Endothelial cell of umbilical vein (primary cell): ENCODE measurements around the gene CD55. TPM values are rescaled to one million over a fixed set of nuclear protein-coding genes. Genes with fewer than 3 reads are reported as not detected.
"Not testable (repeated sequence)": the region's sequence is repeated elsewhere in the genome, so short reads cannot be mapped to it uniquely, and the experiment has no call there.

Experiments used
- BruUV-seq: library from RNA; stranded (reverse); fragments of 400-500 nt; replicated peaks from 2 replicates; lab custom pipeline; 2021; lab: Mats Ljungman, UMichigan
- CTCF ChIA-PET: fragments of 300-600, 350-600 bp; sonication (Branson Sonifier 250); formaldehyde crosslinking; loops from one replicate; lab custom pipeline; 2021; ENCODE audit warnings: antibody characterized with exemption, inconsistent platforms; lab: Charles Lee
- POLR2A ChIA-PET: fragments of 300-600, 350-600 bp; sonication (Branson Sonifier 250); formaldehyde crosslinking; loops from one replicate; lab custom pipeline; 2021; ENCODE audit warnings: antibody characterized with exemption, inconsistent platforms; lab: Charles Lee
- DNase-seq: peaks from one replicate; pipeline ENCODE4 v3.0.0-alpha.2; 2011; ENCODE audit warnings: low read depth, low spot score
- FAIRE-seq: peaks from 2 replicates; lab custom pipeline; 2011; peaks lifted over from hg19 to GRCh38; lab: Jason Lieb, UNC
- H2AFZ ChIP-seq: 2 replicates; pipeline ENCODE4 v1.6.0; 2012; ENCODE audit warnings: low read depth, low read length, control low read depth, inconsistent platforms
- H3K27ac ChIP-seq: 2 replicates; pipeline ENCODE4 v1.5.1; 2011; ENCODE audit warnings: low read depth, mild to moderate bottlenecking, control low read depth, low read length, moderate library complexity; ENCODE audit not compliant: insufficient read depth
- H3K27me3 ChIP-seq, 2 experiments: 2 replicates each; pipeline versions ENCODE4 v1.6.0 to v1.6.1; 2011; ENCODE audit warnings: low read length in 2 of 2, mixed read lengths in 1 of 2; ENCODE audit not compliant: control insufficient read depth in 2 of 2, insufficient read depth in 2 of 2
- H3K36me3 ChIP-seq, 2 experiments: 2 replicates in 1 of 2; 3 replicates in 1 of 2; pipeline ENCODE4 v1.5.1; 2011; ENCODE audit warnings: low read length in 2 of 2, mild to moderate bottlenecking in 1 of 2, moderate library complexity in 1 of 2; ENCODE audit not compliant: control insufficient read depth in 2 of 2, insufficient read depth in 2 of 2; ENCODE audit errors: extremely low read depth in 1 of 2
- H3K4me1 ChIP-seq: 3 replicates; pipeline ENCODE4 v1.5.1; 2011; ENCODE audit warnings: mild to moderate bottlenecking, low read length; ENCODE audit not compliant: control insufficient read depth, insufficient read depth; ENCODE audit errors: extremely low read depth
- H3K4me2 ChIP-seq: 2 replicates; pipeline ENCODE4 v1.6.1; 2011; ENCODE audit warnings: low read length, control low read depth, mixed read lengths; ENCODE audit not compliant: insufficient read depth
- H3K4me3 ChIP-seq, 3 experiments: fragments of 200-600 bp in 1 of 3; sonication (generic), shearing (Covaris generic) in 1 of 3; replicated peaks in 1 of 3; 2 replicates each; pipeline ENCODE4 v1.5.1; 2011 to 2016; ENCODE audit warnings: control low read depth in 3 of 3, low read length in 3 of 3, mild to moderate bottlenecking in 2 of 3, inconsistent platforms in 1 of 3, low read depth in 1 of 3, moderate library complexity in 1 of 3; ENCODE audit not compliant: insufficient read depth in 1 of 3
- H3K79me2 ChIP-seq: 2 replicates; pipeline ENCODE4 v1.6.0; 2012; ENCODE audit warnings: low read length, inconsistent platforms; ENCODE audit not compliant: control insufficient read depth, insufficient read depth
- H3K9ac ChIP-seq: replicated peaks from 2 replicates; pipeline ENCODE3; 2011; ENCODE audit warnings: low read length, control low read depth; ENCODE audit not compliant: insufficient read depth; ENCODE audit errors: extremely low read depth
- H3K9me1 ChIP-seq: replicated peaks from 3 replicates; pipeline ENCODE4 v1.6.0; 2011; ENCODE audit warnings: mild to moderate bottlenecking, low read length; ENCODE audit not compliant: control insufficient read depth, insufficient read depth; ENCODE audit errors: extremely low read depth
- H3K9me3 ChIP-seq: replicated peaks from 2 replicates; pipeline ENCODE4 v1.5.1; 2012; ENCODE audit warnings: low read length, inconsistent platforms; ENCODE audit not compliant: control insufficient read depth, insufficient read depth
- H4K20me1 ChIP-seq: replicated peaks from 2 replicates; pipeline ENCODE3; 2011; ENCODE audit warnings: mild to moderate bottlenecking, low read length; ENCODE audit not compliant: control insufficient read depth, insufficient read depth; ENCODE audit errors: extremely low read depth
- EZH2 ChIP-seq: IDR thresholded peaks from 2 replicates; pipeline ENCODE4 v1.6.1; 2012; ENCODE audit warnings: borderline replicate concordance, low read depth, mild to moderate bottlenecking, moderate library complexity, low read length, inconsistent platforms; ENCODE audit not compliant: severe bottlenecking
- FOS ChIP-seq: IDR thresholded peaks from 2 replicates; pipeline ENCODE4 v1.6.1; 2011; ENCODE audit warnings: mild to moderate bottlenecking, low read length, moderate library complexity, borderline replicate concordance; ENCODE audit not compliant: insufficient read depth
- GATA2 ChIP-seq: IDR thresholded peaks from 2 replicates; pipeline ENCODE4 v1.7.0; 2011; ENCODE audit warnings: low read depth, mild to moderate bottlenecking, moderate library complexity, mixed read lengths, low read length; ENCODE audit not compliant: insufficient read length, insufficient read depth
- JUN ChIP-seq: IDR thresholded peaks from 2 replicates; pipeline ENCODE4 v1.6.1; 2011; ENCODE audit warnings: borderline replicate concordance, low read depth; ENCODE audit not compliant: insufficient read length, insufficient read depth
- POLR2A ChIP-seq: IDR thresholded peaks from 2 replicates; pipeline ENCODE4 v1.6.1; 2012; ENCODE audit warnings: low read depth, mild to moderate bottlenecking, control low read depth, low read length
- POLR2AphosphoS5 ChIP-seq: IDR thresholded peaks from 2 replicates; pipeline ENCODE4 v1.6.1; 2012; ENCODE audit warnings: low read depth, mild to moderate bottlenecking, control low read depth, low read length, moderate library complexity; ENCODE audit not compliant: insufficient read depth
- dilution Hi-C: fragments of 300-500 bp; cut with MboI; formaldehyde crosslinking; loops from one replicate; pipeline ENCODE4 v1.15.0; 2019; ENCODE audit warnings: low sequenced_read_pairs; ENCODE audit not compliant: extremely low pct_ligation_motif_present
- intact Hi-C: fragments of 100-400 bp; cut with micrococcal nuclease; formaldehyde crosslinking; loops from one replicate; pipeline ENCODE4 v1.10.0; 2022
- polyA plus RNA-seq, 4 experiments: library from polyadenylated mRNA; depleted of rRNA in 3 of 4; stranded (reverse) in 3 of 4; unstranded in 1 of 4; fragments of >200 nt; gene quantifications; 2 replicates each; pipeline versions ENCODE4 v1.2.1 to v1.2.3, GENCODE V29; 2011 to 2012; ENCODE audit warnings: missing spikeins in 1 of 4
- total RNA-seq: library from RNA; stranded (reverse); gene quantifications from 2 replicates; pipeline ENCODE4 v1.2.3, GENCODE V29; 2021
- TF ChIP-seq, protein P1 (sequence below), 2 donors: IDR thresholded peaks; 1 replicate in 1 of 2; 2 replicates in 1 of 2; pipeline ENCODE4 v1.5.1; 2011; ENCODE audit warnings: low read length in 2 of 2, mild to moderate bottlenecking in 2 of 2, moderate library complexity in 2 of 2, control low read depth in 1 of 2, inconsistent platforms in 1 of 2, low read depth in 1 of 2; ENCODE audit not compliant: insufficient read depth in 1 of 2; ENCODE audit errors: extremely low read depth in 1 of 2
- TF ChIP-seq, protein P2 (sequence below): IDR thresholded peaks from 2 replicates; pipeline ENCODE4 v1.6.1; 2011; ENCODE audit not compliant: insufficient read depth, insufficient read length

The CD55 gene
- total and polyA plus RNA-seq, 2 donors (not counting 3 experiments of a cell fraction or from before 2014, with no cell fraction given) = 111 to 179 TPM

DNA sequence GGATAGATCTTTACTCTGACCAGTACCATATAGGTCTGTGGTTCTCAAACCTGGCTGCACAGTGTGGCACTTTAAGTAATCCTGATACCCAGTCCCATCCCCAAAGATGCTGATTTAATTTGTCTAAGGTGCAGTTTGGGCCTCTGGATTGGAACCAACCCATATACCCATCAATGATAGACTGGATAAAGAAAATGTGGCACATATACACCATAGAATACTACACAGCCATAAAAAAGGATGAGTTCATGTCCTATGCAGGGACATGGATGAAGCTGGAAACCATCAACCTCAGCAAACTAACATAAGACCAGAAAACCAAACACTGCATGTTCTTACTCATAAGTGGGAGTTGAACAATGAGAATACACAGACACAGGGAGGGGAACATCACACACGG lies 1.4 kb upstream of the CD55 start:
- H4K20me1 ChIP-seq, FAIRE-seq, H3K4me3 ChIP-seq, BruUV-seq, dilution Hi-C loops, H3K9ac ChIP-seq, H3K9me3 ChIP-seq, DNase-seq, H3K36me3 ChIP-seq, H3K27ac ChIP-seq, H3K27me3 ChIP-seq, H2AFZ ChIP-seq, H3K9me1 ChIP-seq, H3K4me2 ChIP-seq: not testable (repeated sequence)
- CTCF ChIA-PET = interaction anchor here (0.9 kb wide), 1 partner anchor 15 kb away, joined by 5 read pairs; no protein-coding TSS in a partner anchor
- POLR2A ChIA-PET = interaction anchor here (2.1 to 2.8 kb wide), 2 partner anchors 15 to 37 kb away, joined by 8 to 13 read pairs; no protein-coding TSS in a partner anchor
- Histone ChIP-seq H3K4me1 (peaks cover 17% of the 10 kb centered on the region), H3K79me2 (peaks cover 24% of the 10 kb centered on the region)
- intact Hi-C loops = loop anchor here (2.0 kb wide), 1 partner anchor 269 kb away; the partner anchor contains the start of gene YOD1

DNA sequence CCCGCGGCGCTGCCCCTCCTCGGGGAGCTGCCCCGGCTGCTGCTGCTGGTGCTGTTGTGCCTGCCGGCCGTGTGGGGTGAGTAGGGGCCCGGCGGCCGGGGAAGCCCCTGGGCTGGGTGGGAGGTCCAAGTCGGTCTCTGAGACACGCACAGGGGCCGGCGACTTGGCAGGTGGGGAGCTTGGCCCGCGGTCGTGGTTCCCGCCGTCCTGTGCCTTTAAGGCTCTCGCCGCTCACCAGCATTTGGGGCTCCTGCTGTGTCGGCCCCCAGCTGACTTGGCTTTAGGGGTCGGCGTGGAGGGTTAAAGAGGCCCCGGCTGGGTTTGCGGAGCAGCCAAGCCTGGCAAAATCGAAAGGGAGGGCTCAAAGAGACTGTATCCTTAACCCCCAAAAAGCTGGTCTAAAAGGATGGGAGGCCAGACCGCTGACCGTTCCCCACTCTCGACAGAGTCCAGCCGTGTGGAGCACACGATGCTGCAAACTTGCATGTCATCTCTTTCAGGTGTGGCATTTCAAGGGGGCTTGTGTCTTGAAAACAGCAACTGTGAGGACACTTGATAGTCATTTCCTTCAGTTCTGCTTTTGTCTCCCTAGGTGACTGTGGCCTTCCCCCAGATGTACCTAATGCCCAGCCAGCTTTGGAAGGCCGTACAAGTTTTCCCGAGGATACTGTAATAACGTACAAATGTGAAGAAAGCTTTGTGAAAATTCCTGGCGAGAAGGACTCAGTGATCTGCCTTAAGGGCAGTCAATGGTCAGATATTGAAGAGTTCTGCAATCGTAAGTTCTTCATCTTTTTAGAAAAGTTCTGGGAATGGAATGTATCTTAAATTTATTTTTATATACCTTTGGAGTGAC lies 540 bp downstream of the CD55 start:
- Histone ChIP-seq H2AFZ (peak overlapping the region; percentile 52), H3K36me3 (peaks cover 0 to 9% of the 10 kb centered on the region in 2 experiments), H3K4me1 (peaks cover 17% of the 10 kb centered on the region), H3K27me3 (no peaks in the 10 kb centered on the region), H3K4me3 (peak overlapping the region; percentile 74 to 94 (median 87)), H3K9me1 (no peaks in the 10 kb centered on the region), H3K4me2 (peak overlapping the region; percentile 81), H4K20me1 (no peaks in the 10 kb centered on the region), H3K79me2 (peaks cover 24% of the 10 kb centered on the region), H3K9me3 (no peaks in the 10 kb centered on the region), H3K9ac (peak overlapping the region; percentile 97), H3K27ac (peak overlapping the region; percentile 92)
- TF ChIP-seq GATA2 = no peak
- TF ChIP-seq EZH2 = no peak
- no peak for TF ChIP-seq POLR2A
- TF ChIP-seq JUN = no peak
- TF ChIP-seq, protein P1, sequence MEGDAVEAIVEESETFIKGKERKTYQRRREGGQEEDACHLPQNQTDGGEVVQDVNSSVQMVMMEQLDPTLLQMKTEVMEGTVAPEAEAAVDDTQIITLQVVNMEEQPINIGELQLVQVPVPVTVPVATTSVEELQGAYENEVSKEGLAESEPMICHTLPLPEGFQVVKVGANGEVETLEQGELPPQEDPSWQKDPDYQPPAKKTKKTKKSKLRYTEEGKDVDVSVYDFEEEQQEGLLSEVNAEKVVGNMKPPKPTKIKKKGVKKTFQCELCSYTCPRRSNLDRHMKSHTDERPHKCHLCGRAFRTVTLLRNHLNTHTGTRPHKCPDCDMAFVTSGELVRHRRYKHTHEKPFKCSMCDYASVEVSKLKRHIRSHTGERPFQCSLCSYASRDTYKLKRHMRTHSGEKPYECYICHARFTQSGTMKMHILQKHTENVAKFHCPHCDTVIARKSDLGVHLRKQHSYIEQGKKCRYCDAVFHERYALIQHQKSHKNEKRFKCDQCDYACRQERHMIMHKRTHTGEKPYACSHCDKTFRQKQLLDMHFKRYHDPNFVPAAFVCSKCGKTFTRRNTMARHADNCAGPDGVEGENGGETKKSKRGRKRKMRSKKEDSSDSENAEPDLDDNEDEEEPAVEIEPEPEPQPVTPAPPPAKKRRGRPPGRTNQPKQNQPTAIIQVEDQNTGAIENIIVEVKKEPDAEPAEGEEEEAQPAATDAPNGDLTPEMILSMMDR (IDR thresholded peaks at IDR 0.05; ENCODE audit: extremely low read depth in 1 of 2, insufficient read depth in 1 of 2, low read depth in 1 of 2, low read length in 2 of 2) = no peak
- TF ChIP-seq POLR2AphosphoS5 = no peak
- TF ChIP-seq, protein P2, sequence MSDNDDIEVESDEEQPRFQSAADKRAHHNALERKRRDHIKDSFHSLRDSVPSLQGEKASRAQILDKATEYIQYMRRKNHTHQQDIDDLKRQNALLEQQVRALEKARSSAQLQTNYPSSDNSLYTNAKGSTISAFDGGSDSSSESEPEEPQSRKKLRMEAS = no peak
- TF ChIP-seq FOS = no peak
- intact Hi-C loops (loop anchor here (1.0 to 2.0 kb wide), 9 partner anchors 13 to 271 kb away; partner anchors contain the start of gene YOD1), dilution Hi-C loops (no loop called here)
- no peak for FAIRE-seq
- ChIA-PET POLR2A (interaction anchor here (0.9 to 2.8 kb wide), 8 partner anchors 11 to 117 kb away, joined by 3 to 13 read pairs (median 4); no protein-coding TSS in a partner anchor), CTCF (interaction anchor here (0.8 to 2.5 kb wide), 23 partner anchors 8 to 242 kb away, joined by 3 to 42 read pairs (median 4); no protein-coding TSS in a partner anchor)
- BruUV-seq = TSS peak; percentile 43
- peak; percentile 50 for DNase-seq
